Measurements from ENCODE around the gene CACYBP.
"Not testable (repeated sequence)": the region's sequence is repeated elsewhere in the genome, so short reads cannot be mapped to it uniquely, and the experiment has no call there.

The CACYBP gene

DNA sequence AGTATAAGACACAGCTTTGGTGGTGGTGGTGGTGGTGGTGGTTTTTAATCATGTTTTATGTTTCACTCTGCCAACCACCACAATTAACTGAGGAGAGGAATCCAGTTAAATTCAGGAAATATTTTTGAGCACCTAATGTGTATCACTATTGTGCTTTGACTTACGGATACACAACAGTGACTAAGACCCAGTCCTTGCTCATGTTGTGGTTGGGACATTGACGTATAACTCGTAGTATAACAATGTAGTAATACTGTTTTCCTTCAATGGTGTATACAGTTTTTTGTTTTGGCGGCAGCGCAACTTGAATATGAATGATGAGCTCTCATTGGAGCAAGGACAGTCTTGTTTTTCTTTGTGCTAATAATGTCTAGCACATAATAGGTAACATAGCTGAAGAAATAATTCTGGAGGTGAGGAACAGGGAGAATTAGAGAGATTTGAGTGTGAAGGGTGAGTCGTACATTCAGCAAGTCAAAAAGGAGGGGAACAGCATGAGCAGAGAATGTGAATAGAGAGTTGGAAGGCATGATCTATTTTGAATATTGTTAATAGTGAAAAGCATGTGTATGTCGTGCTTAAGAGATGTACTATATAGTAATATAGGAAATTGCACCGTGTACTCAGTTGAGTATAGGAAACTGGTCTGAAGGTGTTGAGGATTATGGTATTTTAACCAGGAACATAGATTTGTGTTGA is 5.5 kb downstream of the CACYBP start:
- DNase-seq (ENCODE audit: low read depth in 2 of 2, low spot score in 1 of 2) = no peak

DNA sequence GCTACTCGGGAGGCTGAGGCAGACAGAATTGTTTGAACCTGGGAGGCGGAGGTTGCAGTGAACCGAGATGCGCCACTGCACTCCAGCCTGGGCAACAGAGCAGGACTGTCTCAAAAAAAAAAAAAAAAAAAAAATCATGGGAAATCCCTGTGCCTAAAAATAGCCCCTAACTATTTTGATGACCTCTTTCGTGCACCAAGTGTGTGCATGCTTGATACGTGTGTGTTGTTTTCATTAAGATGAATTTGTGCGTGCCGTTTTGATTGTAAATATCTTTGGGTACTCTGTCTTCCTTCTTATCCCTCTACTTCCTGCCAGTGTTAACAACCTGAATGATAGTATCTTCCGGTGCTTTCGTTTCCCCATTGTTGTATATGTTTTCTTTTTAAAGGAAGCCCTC is 9.8 kb downstream of the CACYBP start:
- no peak for DNase-seq (ENCODE audit: low read depth in 2 of 2, low spot score in 1 of 2)

DNA sequence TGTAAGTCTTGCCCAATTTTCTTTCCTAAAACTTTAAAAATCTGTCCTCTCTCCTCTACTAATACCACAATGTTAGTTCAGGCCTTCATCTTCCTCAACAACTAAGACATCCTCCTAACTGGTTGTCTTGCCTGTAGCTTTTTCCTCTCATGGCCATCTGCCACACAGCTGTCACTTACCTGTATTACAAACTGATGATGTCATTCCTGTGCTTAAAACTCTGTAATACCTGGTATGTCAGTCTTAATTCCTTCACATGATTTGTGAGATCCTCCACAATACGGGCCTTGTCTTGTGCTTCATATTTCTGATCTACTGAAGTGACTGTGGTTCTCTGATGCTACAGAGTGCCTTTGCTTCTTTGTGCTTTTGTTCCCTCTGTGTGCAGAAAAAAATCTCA is 13.7 kb downstream of the CACYBP start:
- no peak for DNase-seq (ENCODE audit: low read depth in 2 of 2, low spot score in 1 of 2)

DNA sequence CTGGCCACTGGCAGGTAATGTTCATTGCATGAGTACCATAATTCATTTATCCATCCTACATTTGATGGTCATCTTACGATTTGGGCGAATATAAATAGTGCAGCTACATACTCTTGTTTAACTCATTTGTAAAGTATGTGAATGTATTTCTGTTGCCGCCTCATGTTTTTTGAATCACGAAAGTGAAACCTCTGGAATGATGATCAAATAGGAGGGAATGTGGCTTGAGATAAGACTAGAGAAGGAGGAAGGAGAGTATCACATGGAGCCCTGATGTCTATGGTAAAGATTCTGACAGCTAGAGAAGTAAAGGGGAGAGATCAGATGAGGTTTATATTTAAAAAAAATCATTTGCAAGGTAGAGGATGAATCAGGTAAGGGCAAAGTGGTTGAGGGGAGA is 15.5 kb downstream of the CACYBP start:
- DNase-seq (ENCODE audit: low read depth in 2 of 2, low spot score in 1 of 2) = no peak

DNA sequence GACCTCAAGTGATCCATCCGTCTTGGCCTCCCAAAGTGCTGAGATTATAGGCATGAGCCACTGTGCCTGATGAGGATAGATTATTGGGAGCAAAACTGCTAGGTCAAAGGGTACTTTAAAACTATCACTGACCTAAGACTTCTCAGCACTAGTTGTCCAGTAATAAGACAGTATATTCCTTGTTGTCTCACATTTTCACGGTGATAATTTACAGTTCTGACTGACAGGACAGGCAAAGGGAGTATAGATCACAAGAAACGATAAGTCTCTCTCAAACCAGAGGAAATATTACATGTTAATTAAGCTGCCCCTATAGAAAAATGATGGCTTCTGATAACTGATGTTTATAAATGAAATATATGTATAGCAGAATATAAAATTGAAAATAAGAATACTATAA is 19.8 kb downstream of the CACYBP start:
- no peak for DNase-seq (ENCODE audit: low read depth in 2 of 2, low spot score in 1 of 2)

DNA sequence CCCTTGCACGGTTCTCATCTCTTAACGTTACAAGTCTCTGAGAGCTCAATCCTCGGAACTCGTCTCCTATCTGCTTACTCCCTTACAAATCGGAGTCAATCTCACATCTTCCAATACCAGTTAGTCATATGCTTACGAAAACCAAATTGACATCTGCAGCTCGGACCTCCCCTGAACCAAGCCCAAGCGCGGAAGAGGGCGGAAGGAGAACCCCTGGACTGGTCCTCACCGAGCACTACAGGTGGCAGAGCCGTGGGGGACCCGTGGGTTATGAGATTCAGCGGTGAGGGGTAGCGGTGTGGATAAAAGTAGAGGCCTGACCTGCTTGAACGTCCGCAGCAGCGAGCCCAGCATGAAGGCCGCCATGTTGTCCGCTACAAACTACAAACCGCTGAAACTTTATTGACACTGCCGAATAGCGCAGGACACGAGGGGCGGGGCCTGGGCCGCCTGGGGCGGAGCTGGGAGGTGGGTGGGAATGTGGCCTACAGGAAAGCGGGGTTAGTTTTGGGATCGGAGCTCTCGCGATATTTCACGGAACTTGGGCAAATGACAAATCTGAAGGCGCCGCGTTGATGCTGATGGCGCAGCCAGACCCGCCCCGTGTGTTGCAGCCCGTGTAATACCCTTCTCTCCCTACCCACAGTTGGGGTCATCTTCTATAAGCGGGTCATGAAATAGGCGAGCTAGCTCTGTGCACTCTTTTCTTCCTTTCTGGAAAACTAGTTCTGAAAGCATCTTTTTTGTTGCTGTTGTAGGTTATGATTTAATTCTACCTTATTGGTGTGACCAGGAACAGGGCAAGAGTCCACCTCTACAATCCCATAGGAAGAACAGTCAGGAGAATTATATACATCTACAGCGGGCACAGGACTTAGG is 23.5 kb downstream of the CACYBP start, which contains the start of gene MRPS14:
TSS of gene MRPS14 (minus strand) at position 383 of the 879 bp plus-strand sequence. CDS start at position 366, 17 bp downstream.
- DNase-seq (ENCODE audit: low read depth in 2 of 2, low spot score in 1 of 2) = peak; percentile 92 to 97

DNA sequence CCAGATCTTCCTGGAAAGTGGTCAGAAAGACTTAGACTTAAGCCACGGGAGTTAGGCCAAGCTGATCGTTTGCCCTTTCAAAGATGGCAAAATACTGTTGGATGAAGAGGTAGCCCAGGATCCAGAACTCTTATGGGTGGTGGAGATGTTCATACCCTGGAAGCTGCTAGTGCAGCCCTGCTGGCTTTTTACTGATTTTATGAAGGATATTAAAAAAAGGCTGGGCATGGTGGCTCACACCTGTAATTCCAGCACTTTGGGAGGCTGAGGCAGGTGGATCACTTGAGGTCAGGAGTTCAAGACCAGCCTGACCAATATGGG is 24.1 kb downstream of the CACYBP start:
- DNase-seq (ENCODE audit: low read depth in 2 of 2, low spot score in 1 of 2) = not testable (repeated sequence)

DNA sequence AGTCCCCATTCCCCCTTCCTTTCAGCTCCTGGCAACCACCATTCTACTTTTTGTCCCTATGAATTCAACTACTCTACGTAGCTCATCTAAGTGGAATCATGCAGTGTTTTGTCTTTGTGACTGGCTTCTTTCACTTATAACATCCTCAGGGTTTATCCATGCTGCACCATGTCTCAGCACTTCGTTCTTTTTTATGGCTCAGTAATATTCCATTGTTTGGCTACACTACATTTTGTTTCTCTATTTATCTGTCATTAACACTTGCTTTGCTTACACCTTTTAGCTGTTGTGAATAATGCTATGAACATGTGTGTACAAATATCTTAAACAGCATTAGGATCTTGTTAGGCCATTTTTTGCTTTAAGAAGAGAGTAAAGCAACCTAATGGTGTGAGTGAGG is 25.0 kb downstream of the CACYBP start:
- DNase-seq (ENCODE audit: low read depth in 2 of 2, low spot score in 1 of 2) = no peak

DNA sequence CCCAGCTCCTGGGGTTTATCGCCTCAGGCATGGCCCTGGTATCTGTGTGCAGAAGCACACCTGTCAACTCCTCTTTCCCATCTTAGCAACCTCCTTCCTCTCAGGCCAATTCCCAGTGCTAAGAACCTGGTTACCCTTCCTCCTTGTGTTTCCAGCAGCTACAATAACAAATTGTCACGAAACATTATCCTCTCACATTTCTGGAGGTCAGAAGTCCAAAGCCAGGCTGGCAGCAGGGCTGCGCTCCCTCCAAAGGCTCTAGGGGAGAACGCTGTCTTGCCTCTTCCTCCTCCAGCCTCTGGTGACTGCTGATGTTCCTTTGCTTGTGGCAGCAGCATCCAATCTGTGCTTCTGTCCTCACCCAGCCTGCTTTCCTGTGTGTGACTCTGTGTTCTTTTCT is 34.2 kb downstream of the CACYBP start:
- DNase-seq (ENCODE audit: low read depth in 2 of 2, low spot score in 1 of 2) = no peak

DNA sequence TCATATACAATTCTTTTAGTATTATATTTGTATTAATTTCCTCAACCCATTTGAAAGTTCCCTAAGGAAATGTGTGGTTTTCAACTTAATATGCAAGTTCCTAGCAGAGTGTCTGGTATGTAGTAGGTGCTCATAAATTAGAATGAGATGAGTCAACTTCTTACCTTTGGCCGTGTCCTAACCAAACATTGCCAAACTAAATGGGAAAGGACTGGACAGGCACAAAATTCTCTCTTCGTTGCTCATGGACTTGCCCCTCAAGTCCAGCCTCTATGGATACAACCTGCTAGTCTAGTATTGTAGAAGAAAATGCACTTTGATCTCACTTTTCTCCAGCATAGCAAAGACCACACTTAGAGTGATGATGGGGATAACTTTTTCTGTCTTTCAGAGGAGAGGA is 35.0 kb downstream of the CACYBP start:
- no peak for DNase-seq (ENCODE audit: low read depth in 2 of 2, low spot score in 1 of 2)

DNA sequence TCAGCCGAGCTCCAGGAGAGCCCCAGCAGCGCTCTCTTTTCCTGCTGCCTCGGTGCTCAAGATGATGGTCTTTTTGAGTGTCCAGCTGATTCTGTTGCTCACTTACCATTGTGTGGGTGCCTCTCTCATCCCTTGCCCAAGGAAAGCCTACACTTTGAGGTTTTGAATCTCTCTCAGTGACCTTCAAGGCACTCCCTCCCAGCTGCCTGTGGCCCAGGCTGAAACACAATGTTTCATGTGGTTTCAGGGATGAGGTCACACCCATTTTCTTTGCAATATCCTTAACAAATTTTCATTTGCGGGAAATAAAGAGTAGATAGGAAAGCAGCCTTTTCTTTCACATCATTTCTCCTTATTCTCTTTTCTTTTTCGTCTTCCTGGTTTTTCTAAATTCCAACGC is 36.1 kb downstream of the CACYBP start:
- DNase-seq (ENCODE audit: low read depth in 2 of 2, low spot score in 1 of 2) = no peak

DNA sequence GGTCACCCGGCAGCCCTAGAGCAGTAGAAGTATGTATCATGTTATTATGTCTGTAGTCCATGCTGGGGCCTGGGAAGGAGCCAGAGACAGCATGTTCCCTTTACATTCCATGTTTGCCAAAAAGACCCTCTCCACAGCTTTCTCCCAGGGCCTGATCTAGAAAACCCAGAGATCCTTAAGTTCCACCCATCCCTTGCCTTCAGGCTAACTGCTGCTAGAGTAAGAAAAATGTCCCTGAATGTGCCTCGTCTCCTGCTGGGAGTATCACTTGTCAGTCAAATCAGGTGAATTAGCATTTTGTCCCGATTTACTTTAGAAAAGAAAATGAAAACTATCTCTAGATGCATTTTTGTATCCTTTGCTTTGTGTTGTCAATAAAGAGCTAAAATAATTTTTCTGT is 36.7 kb downstream of the CACYBP start:
- no peak for DNase-seq (ENCODE audit: low read depth in 2 of 2, low spot score in 1 of 2)

DNA sequence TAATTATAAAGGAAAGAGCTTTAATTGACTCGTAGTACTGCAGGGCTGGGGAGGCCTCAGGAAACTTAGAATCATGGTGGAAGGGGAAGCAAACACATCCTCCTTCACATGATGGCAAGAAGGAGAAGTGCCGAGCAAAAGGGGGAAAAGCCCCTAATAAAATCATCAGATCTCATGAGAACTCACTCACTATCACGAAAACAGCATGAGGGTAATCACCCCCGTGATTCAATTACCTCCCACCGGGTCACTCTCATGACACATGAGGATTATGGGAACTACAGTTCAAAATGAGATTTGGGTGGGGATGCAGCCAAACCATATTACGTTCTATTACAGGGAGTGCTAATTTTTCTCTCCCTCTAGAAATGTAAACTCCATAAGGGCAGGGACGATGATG is 37.7 kb downstream of the CACYBP start:
- no peak for DNase-seq (ENCODE audit: low read depth in 2 of 2, low spot score in 1 of 2)

DNA sequence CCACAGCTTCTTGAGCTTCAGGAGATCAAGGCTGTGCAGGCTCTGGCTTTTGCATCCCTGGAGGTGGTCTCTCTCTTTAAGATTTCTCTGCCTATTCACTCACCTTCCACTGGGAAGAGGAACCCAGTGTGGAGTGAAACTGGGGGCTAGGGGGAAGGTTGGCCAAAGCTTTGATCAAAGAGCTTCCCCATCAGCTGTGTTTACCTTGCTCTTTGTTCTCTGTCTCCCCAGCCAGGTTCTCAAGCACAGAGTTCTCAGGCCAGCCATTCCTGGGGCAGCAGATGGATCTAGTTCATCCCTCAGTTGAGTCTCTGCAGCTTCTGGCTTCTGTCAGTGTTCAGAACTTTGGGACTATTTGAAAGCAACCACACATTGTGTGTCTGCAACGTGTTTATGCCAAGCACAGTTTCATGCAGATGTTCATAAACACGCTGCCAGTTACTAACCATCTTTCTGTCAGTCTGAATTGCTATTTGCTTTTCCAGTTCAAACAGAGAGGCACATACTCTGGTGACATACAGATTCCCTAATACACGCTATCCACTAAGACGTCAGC is 40.7 kb downstream of the CACYBP start:
- DNase-seq (ENCODE audit: low read depth in 2 of 2, low spot score in 1 of 2) = no peak

DNA sequence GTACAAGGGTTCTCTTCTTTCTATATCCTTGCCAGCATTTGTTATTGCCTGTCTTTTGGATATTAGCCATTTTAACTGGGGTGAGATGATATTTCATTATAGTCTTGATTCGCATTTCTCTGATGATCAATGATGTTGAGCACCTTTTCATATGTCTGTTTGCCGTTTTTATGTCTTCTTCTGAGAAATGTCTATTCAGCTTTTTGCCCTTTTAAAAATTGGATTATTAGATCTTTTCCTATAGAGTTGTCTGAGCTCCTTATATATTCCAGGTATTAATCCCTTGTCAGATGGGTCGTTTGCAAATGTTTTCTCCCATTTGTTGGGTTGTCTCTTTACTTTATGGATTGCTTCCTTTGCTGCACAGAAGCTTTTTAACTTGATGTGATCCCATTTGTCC is 42.9 kb downstream of the CACYBP start:
- no peak for DNase-seq (ENCODE audit: low read depth in 2 of 2, low spot score in 1 of 2)

DNA sequence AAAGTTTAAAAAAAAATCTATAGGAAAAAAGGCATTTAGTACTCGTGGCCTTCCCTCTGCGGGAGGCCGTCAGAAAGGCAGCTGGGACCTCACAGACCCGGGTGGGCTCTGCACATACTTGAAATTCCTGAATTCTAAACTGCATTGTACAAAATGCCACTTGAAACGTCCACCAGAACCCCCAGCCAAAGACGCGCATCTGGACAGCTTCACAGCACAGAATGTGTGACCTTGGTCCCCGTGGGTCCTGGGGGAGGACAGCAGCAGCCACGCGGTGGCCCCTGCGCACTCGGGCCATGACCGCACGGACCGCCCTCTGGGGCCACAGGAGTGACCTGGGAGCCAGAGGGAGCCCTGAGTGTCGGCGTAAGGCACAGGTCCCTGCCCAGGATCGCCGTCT is 44.1 kb downstream of the CACYBP start:
- no peak for DNase-seq (ENCODE audit: low read depth in 2 of 2, low spot score in 1 of 2)

DNA sequence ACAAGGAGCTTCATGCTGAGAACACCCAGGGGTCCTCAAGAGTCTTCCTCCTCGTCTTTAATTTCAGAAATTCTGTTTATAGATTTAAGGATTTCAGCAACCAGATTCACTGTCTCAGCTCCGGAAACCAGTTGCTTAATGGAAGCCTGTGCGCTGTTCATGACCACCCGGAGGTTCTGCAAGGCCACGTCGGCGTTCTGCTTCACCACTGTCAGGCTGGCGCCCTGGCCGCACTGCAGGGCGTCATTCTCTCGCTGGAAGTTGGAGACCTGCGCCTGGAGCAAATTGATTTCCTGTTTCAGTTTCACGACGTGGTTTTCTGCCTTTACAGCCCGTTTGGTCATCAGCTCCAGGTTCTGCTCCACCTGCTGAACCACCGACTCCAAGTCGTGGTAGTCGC is 44.8 kb downstream of the CACYBP start:
- DNase-seq (ENCODE audit: low read depth in 2 of 2, low spot score in 1 of 2) = not testable (repeated sequence)

DNA sequence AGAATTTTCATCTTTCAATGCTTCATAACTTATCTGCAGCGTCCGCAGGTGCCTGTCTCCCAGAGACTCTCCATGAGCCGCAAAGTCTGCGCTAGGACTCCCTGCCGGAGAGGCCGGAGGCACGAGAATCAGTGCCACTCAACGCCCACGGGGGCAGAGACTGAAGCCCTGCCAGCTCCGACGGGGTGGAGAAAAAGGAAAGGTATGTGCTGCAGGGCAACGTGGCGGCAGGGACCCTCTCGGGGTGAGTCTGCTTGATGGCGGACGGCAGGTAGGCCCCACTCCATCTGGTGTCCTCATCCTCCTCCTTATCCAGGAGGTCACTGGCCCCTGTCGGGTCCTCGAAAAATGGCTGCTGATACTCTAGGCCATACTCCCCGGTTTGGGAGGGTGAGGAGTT is 45.4 kb downstream of the CACYBP start:
- DNase-seq (ENCODE audit: low read depth in 2 of 2, low spot score in 1 of 2) = no peak

DNA sequence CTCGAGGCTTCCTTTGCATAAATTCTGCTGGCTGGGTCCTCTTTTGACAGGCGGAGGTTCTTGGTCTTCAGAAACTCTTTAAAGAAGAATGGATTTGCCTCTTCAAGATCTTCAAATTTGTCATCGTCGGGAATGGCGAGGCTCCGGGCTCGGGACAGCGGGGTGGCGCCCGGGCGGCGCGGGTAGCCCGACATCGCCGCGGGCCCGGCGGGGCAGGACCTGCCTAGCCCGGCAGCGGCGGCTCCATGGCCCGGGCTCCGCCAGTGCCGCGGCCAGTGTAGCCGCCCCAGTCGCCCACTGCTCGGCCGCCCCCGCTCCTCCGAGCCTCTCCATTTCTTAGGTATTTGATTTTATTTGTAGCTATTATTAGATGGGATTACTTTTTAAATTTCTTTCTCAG is 45.8 kb downstream of the CACYBP start:
- DNase-seq (ENCODE audit: low read depth in 2 of 2, low spot score in 1 of 2) = no peak

DNA sequence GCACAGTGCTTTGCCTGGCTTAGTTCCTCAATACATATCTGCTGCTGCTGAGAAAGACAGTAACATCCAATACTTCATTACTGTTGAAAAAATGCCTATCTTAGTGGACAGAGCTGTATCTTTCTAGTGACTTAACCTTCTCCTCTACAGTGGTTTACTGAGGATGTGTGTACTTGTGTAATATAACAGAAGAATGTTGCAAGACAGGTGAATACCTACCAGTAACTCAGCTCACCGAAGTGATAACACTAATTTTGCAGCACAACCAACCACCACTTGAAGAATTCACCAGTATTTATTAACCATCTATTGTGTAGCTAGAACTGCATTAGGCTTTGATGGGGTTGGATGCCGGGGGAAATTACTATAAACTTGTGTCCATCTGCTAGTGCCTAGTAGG is 51.2 kb downstream of the CACYBP start:
- no peak for DNase-seq (ENCODE audit: low read depth in 2 of 2, low spot score in 1 of 2)

DNA sequence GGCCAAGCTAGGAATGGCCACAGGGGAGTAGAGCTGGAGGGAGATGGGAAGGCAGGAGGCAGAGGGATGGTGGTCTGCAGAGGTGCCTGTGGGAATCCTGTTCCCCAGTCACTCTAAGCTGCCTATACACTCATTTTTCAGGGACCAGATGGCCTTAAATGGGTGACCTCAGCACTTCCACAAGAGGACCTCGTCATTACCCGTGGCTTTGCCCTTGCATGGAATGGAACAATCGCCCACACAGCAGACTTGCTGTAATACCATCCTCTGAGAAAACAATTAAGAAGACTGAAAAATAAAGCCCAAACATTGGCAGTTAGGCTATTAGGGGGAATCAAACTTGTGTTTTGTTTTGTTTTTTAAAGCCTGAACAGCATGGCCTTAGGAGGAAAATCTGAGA is 55.0 kb downstream of the CACYBP start:
- DNase-seq (ENCODE audit: low read depth in 2 of 2, low spot score in 1 of 2) = no peak
